Stimulated activated naive CD8-positive, alpha-beta T cell treated with anti-CD3 and anti-CD28 coated beads, Interleukin-15, Interleukin-2, amounts not matched to agents 100 U/mL and 50 U/mL, for 24 hours (primary cell): ENCODE data around the gene SPSB2.
A peak's percentile ranks its signal among the peaks of the same experiment; 100 is the strongest.
"Not testable (repeated sequence)": the region's sequence is repeated elsewhere in the genome, so short reads cannot be mapped to it uniquely, and the experiment has no call there.

ENCODE experiments used
- ATAC-seq: fragments of 150-1000 bp; cut with Tn5 transposase; one replicate; pipeline ENCODE4 v1.10.0; 2021
- DNase-seq: peaks from one replicate; pipeline ENCODE4 v3.0.0; 2021

SPSB2 gene

GRCh38 chr12:6902448-6902847 is 29.3 kb upstream of the SPSB2 start:
- DNase-seq (no peak), ATAC-seq (no peak)

- ATAC-seq (no peak), DNase-seq (no peak)
These were observed 26.9 kb upstream of the SPSB2 start for GRCh38 chr12:6899837-6900519.

GRCh38 chr12:6899427-6899826 is 26.3 kb upstream of the SPSB2 start:
- no peak for DNase-seq
- ATAC-seq: no peak

GRCh38 chr12:6896846-6897435 is 23.8 kb upstream of the SPSB2 start:
- ATAC-seq (no peak), DNase-seq (no peak)

GRCh38 chr12:6894321-6894720 is 21.2 kb upstream of the SPSB2 start:
- ATAC-seq (no peak), DNase-seq (no peak)

- ATAC-seq: not testable (repeated sequence)
These were observed 19.6 kb upstream of the SPSB2 start for GRCh38 chr12:6892683-6893082.

GRCh38 chr12:6891646-6892001 is 18.5 kb upstream of the SPSB2 start:
- peak; percentile 34 for DNase-seq
- ATAC-seq: peak; percentile 8

More at GRCh38 chr12:6892683-6893082, 19.6 kb upstream of the SPSB2 start:
- not testable (repeated sequence) for DNase-seq

GRCh38 chr12:6890789-6891645 is 17.9 kb upstream of the SPSB2 start:
- DNase-seq (peak; percentile 100), ATAC-seq (peak; percentile 97)

- not testable (repeated sequence) for DNase-seq, ATAC-seq
These were observed 16.9 kb upstream of the SPSB2 start for GRCh38 chr12:6889775-6890573.

GRCh38 chr12:6888794-6889193 is 15.7 kb upstream of the SPSB2 start:
- not testable (repeated sequence) for DNase-seq, ATAC-seq

GRCh38 chr12:6888360-6888759 is 15.3 kb upstream of the SPSB2 start:
- DNase-seq (no peak), ATAC-seq (no peak)

GRCh38 chr12:6887460-6887859 is 14.4 kb upstream of the SPSB2 start:
- no peak for DNase-seq
- ATAC-seq: no peak

GRCh38 chr12:6886206-6886999 is 13.3 kb upstream of the SPSB2 start:
- ATAC-seq, DNase-seq: not testable (repeated sequence)

- ATAC-seq: no peak
- DNase-seq: no peak
These were observed 11.4 kb upstream of the SPSB2 start for GRCh38 chr12:6884539-6884938.

- DNase-seq (no peak), ATAC-seq (no peak)
These were observed 10.6 kb upstream of the SPSB2 start for GRCh38 chr12:6883683-6884082.

- no peak for ATAC-seq
- no peak for DNase-seq
These were observed 10.1 kb upstream of the SPSB2 start for GRCh38 chr12:6883252-6883651.

GRCh38 chr12:6879824-6880223 is 6.7 kb upstream of the SPSB2 start:
- not testable (repeated sequence) for ATAC-seq, DNase-seq

- DNase-seq, ATAC-seq: not testable (repeated sequence)
These were observed 889 bp upstream of the SPSB2 start for GRCh38 chr12:6874015-6874368.

- ATAC-seq: peak; percentile 42
- peak; percentile 92 for DNase-seq
These were observed 742 bp downstream of the SPSB2 start for GRCh38 chr12:6872073-6873048.
